GM23338 (cell line): Measurements from ENCODE around the gene SGSM1.

ENCODE experiments used
- CTCF ChIP-seq, 2 experiments: fragments of 200-600 bp in 1 of 2; sonication (generic) in 1 of 2; conservative IDR thresholded peaks; 2 replicates each; pipeline versions ENCODE4 v1.5.1 to v1.6.1; 2016 to 2017; ENCODE audit warnings: antibody characterized with exemption in 2 of 2, low read depth in 2 of 2, mild to moderate bottlenecking in 2 of 2, moderate library complexity in 1 of 2
- EZH2 ChIP-seq: fragments of 200-600 bp; sonication (generic); IDR thresholded peaks from one replicate; pipeline ENCODE4 v1.8.0; 2017; ENCODE audit warnings: antibody characterized with exemption, mild to moderate bottlenecking, low read depth; ENCODE audit not compliant: unreplicated experiment
- EZH2phosphoT487 ChIP-seq: fragments of 200-600 bp; sonication (generic); IDR thresholded peaks from one replicate; pipeline ENCODE4 v1.8.1; 2018; ENCODE audit warnings: antibody characterized with exemption; ENCODE audit not compliant: unreplicated experiment

- TF ChIP-seq EZH2 (no peak), CTCF (conservative IDR thresholded peaks at IDR 0.05; ENCODE audit: low read depth in 2 of 2) (no peak), EZH2phosphoT487 (no peak)
Observed at GRCh38 chr22:24796056-24796455, 10.0 kb upstream of the SGSM1 start.
